Measurements from ENCODE around the gene CNNM2. TPM values are rescaled to one million over a fixed set of nuclear protein-coding genes. Genes with fewer than 3 reads are reported as not detected.

CNNM2 gene
- total RNA-seq, 6 donors from 2014 or later: 6.4 to 33.5 (median 11.7) TPM

- Histone ChIP-seq H3K9me3 (no peaks in the 10 kb centered on the region), H3K27ac (no peak overlapping the region), H3K36me3 (peaks cover 0 to 4% (median 0%) of the 10 kb centered on the region in 4 donors), H3K4me3 (no peak overlapping the region), H3K27me3 (no peaks in the 10 kb centered on the region), H3K4me1 (no peaks in the 10 kb centered on the region)
- TF ChIP-seq POLR2A (IDR thresholded peaks at IDR 0.05): no peak
- TF ChIP-seq EP300 (IDR thresholded peaks at IDR 0.05): no peak
- no peak for TF ChIP-seq POLR2AphosphoS5 (IDR thresholded peaks at IDR 0.05)
- TF ChIP-seq CTCF (IDR thresholded peaks at IDR 0.05): no peak
- no peak for ATAC-seq (ENCODE audit: low FRiP score in 2 of 2)
- 86 to 97% methylated on average over 2 of the region's 2 CpGs for WGBS, 2 donors
- DNase-seq: no peak
Measured at GRCh38 chr10:102930720-102931119, 12.6 kb downstream of the CNNM2 start.

- Histone ChIP-seq H3K36me3 (peaks cover 0 to 4% (median 0%) of the 10 kb centered on the region in 4 donors), H3K27me3 (no peaks in the 10 kb centered on the region), H3K27ac (no peak overlapping the region), H3K4me3 (no peak overlapping the region), H3K4me1 (no peaks in the 10 kb centered on the region), H3K9me3 (no peaks in the 10 kb centered on the region)
- TF ChIP-seq CTCF (IDR thresholded peaks at IDR 0.05): no peak
- TF ChIP-seq POLR2AphosphoS5 (IDR thresholded peaks at IDR 0.05): no peak
- no peak for ATAC-seq (ENCODE audit: low FRiP score in 2 of 2)
- no peak for DNase-seq
- WGBS, 2 donors: 83 to 90% methylated on average over 5 of the region's 5 CpGs
Measured at GRCh38 chr10:102931643-102932042, 13.5 kb downstream of the CNNM2 start.

GRCh38 chr10:102935505-102935904 is 17.4 kb downstream of the CNNM2 start:
- TF ChIP-seq CTCF (IDR thresholded peaks at IDR 0.05): no peak
- ATAC-seq (ENCODE audit: low FRiP score in 2 of 2) (no peak), DNase-seq (no peak)
- Histone ChIP-seq H3K4me3 (no peak overlapping the region), H3K4me1 (no peaks in the 10 kb centered on the region), H3K27ac (no peak overlapping the region), H3K36me3 (no peaks in the 10 kb centered on the region), H3K9me3 (no peaks in the 10 kb centered on the region), H3K27me3 (no peaks in the 10 kb centered on the region)
- whole genome bisulfite sequencing, 2 donors: 90 to 94% methylated on average over 4 of the region's 4 CpGs

GRCh38 chr10:102935939-102936605 is 18.0 kb downstream of the CNNM2 start:
- no peak for ATAC-seq (ENCODE audit: low FRiP score in 2 of 2)
- WGBS, 2 donors: 87 to 95% methylated on average over 3 of the region's 3 CpGs
- no peak for TF ChIP-seq POLR2A (IDR thresholded peaks at IDR 0.05)
- TF ChIP-seq POLR2AphosphoS5 (IDR thresholded peaks at IDR 0.05): no peak
- no peak for TF ChIP-seq EP300 (IDR thresholded peaks at IDR 0.05)
- no peak for TF ChIP-seq CTCF (IDR thresholded peaks at IDR 0.05)
- Histone ChIP-seq H3K4me3 (no peak overlapping the region), H3K27ac (no peak overlapping the region), H3K36me3 (no peaks in the 10 kb centered on the region), H3K27me3 (no peaks in the 10 kb centered on the region), H3K9me3 (no peaks in the 10 kb centered on the region), H3K4me1 (no peaks in the 10 kb centered on the region)
- no peak for DNase-seq

- TF ChIP-seq POLR2AphosphoS5 (IDR thresholded peaks at IDR 0.05): no peak
- H3K4me3 ChIP-seq: no peak overlapping the region
- H3K4me1 ChIP-seq: peaks cover 0 to 6% (median 0%) of the 10 kb centered on the region in 4 donors
- no peak for ATAC-seq (ENCODE audit: low FRiP score in 2 of 2)
- H3K9me3 ChIP-seq: no peaks in the 10 kb centered on the region
- H3K27ac ChIP-seq: no peak overlapping the region
- H3K27me3 ChIP-seq: no peaks in the 10 kb centered on the region
- DNase-seq: no peak
- no peaks in the 10 kb centered on the region for H3K36me3 ChIP-seq
- 100% methylated on average over 3 of the region's 3 CpGs for WGBS, 2 donors
Measured at GRCh38 chr10:102941401-102941800, 23.3 kb downstream of the CNNM2 start.
